Measurements from ENCODE around the gene SEC22A.

SEC22A gene

DNA sequence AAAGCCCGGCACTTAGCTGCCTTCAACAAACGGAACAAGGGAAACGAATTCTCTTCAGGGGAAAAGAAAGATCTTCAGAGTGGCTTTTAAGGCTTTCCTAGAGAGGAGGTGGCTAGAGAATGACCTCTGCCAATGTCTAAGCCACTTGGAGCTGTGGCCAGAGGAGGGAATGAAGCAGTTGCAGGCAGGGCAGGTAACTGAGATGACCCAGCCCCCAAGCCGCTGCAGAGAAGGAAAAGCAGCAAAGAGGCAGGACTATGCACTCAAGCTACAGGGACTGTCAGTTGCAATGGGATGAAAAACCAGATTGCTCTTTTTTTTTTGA is 113.5 kb downstream of the SEC22A start:
- TF ChIP-seq, protein P1, sequence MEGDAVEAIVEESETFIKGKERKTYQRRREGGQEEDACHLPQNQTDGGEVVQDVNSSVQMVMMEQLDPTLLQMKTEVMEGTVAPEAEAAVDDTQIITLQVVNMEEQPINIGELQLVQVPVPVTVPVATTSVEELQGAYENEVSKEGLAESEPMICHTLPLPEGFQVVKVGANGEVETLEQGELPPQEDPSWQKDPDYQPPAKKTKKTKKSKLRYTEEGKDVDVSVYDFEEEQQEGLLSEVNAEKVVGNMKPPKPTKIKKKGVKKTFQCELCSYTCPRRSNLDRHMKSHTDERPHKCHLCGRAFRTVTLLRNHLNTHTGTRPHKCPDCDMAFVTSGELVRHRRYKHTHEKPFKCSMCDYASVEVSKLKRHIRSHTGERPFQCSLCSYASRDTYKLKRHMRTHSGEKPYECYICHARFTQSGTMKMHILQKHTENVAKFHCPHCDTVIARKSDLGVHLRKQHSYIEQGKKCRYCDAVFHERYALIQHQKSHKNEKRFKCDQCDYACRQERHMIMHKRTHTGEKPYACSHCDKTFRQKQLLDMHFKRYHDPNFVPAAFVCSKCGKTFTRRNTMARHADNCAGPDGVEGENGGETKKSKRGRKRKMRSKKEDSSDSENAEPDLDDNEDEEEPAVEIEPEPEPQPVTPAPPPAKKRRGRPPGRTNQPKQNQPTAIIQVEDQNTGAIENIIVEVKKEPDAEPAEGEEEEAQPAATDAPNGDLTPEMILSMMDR (IDR thresholded peaks at IDR 0.05; ENCODE audit: insufficient read depth, low read depth, low read length, missing control alignments) = no peak
- no peak overlapping the region for H3K4me3 ChIP-seq (ENCODE audit: low read length)
- no peak for DNase-seq (ENCODE audit: low read depth)

DNA sequence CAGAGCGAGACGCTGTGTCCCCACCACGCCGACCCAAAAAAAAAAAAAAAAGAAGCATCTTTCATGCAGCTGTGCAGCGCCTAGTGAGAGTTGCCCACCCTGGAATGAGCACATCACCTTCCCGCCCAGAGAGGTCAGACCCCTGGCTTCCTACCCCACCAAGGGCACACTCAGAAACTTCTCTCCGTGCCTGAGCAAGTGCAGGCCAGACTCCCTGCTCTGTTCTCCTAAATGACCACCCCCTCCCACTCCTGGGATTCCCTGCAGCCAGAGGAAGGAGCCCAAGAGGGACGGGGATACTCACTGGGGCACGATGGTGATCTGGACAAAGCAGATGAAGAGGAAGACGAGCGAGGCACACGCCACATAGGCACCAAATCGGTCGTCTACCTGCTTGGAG is 116.0 kb downstream of the SEC22A start:
- no peak overlapping the region for H3K4me3 ChIP-seq (ENCODE audit: low read length)
- no peak for DNase-seq (ENCODE audit: low read depth)
- TF ChIP-seq, protein P1 (IDR thresholded peaks at IDR 0.05; ENCODE audit: insufficient read depth, low read depth, low read length, missing control alignments) = no peak

- TF ChIP-seq, protein P1 (IDR thresholded peaks at IDR 0.05; ENCODE audit: insufficient read depth, low read depth, low read length, missing control alignments) = no peak
- no peak overlapping the region for H3K4me3 ChIP-seq (ENCODE audit: low read length)
- DNase-seq (ENCODE audit: low read depth) = no peak
These were observed 116.6 kb downstream of the SEC22A start for GRCh38 chr3:123318374-123318773.

- TF ChIP-seq, protein P1 (IDR thresholded peaks at IDR 0.05; ENCODE audit: insufficient read depth, low read depth, low read length, missing control alignments) = no peak
- DNase-seq (ENCODE audit: low read depth) = no peak
- no peak overlapping the region for H3K4me3 ChIP-seq (ENCODE audit: low read length)
These were observed 118.0 kb downstream of the SEC22A start for GRCh38 chr3:123319760-123320159.

GRCh38 chr3:123320221-123320620 is 118.5 kb downstream of the SEC22A start:
- TF ChIP-seq, protein P1 (IDR thresholded peaks at IDR 0.05; ENCODE audit: insufficient read depth, low read depth, low read length, missing control alignments) = no peak
- no peak for DNase-seq (ENCODE audit: low read depth)
- H3K4me3 ChIP-seq (ENCODE audit: low read length) = no peak overlapping the region

- H3K4me3 ChIP-seq (ENCODE audit: low read length) = no peak overlapping the region
- DNase-seq (ENCODE audit: low read depth) = no peak
- TF ChIP-seq, protein P1 (IDR thresholded peaks at IDR 0.05; ENCODE audit: insufficient read depth, low read depth, low read length, missing control alignments) = no peak
These were observed 120.1 kb downstream of the SEC22A start for GRCh38 chr3:123321806-123322205.

DNA sequence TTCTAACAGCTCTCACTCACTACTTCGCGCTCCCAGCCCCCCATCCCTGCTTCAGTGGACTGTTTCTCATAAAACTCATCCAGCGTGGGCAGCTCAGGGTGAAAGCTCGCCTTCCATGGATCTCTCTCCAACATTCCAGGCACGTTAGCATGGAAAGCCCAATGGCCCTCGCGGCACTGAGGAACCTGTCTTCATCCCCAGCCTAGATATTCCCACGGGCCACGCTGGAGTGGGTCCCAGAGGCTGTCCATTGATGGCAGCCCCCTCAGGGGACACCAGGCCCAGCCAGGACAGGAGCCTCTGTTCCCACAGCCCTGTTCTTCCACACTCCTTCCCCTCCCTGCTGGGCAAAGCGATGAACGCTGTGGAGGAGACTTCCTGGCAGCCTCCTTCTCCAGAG is 121.1 kb downstream of the SEC22A start:
- H3K4me3 ChIP-seq (ENCODE audit: low read length) = no peak overlapping the region
- TF ChIP-seq, protein P1 (IDR thresholded peaks at IDR 0.05; ENCODE audit: insufficient read depth, low read depth, low read length, missing control alignments) = no peak
- no peak for DNase-seq (ENCODE audit: low read depth)

All from epithelial cell of esophagus (primary cell).